ENCODE results near the gene NRXN3.

The NRXN3 gene

GRCh38 chr14:78849952-78850351, 679.8 kb downstream of the NRXN3 start:
- Histone ChIP-seq H4K20me1 (no peaks in the 10 kb centered on the region), H3K4me1 (no peaks in the 10 kb centered on the region), H3K27me3 (no peaks in the 10 kb centered on the region), H3K9me3 (replicated peaks in 1 of 11) (no peaks in the 10 kb centered on the region), H3K9ac (no peak overlapping the region), H3K27ac (no peak overlapping the region), H3K36me3 (no peaks in the 10 kb centered on the region), H3K4me3 (no peak overlapping the region), H3K4me2 (no peak overlapping the region)
- TF ChIP-seq Cebpa-rat (IDR thresholded peaks at IDR 0.05) = no peak

GRCh38 chr14:78851189-78851588, 681.0 kb downstream of the NRXN3 start:
- no peaks in the 10 kb centered on the region for H3K27me3 ChIP-seq
- no peak overlapping the region for H3K4me3 ChIP-seq
- no peaks in the 10 kb centered on the region for H3K9me3 ChIP-seq (replicated peaks in 1 of 11)
- H3K4me2 ChIP-seq = no peak overlapping the region
- no peaks in the 10 kb centered on the region for H4K20me1 ChIP-seq
- no peak overlapping the region for H3K27ac ChIP-seq
- no peaks in the 10 kb centered on the region for H3K36me3 ChIP-seq
- H3K9ac ChIP-seq = no peak overlapping the region
- TF ChIP-seq Cebpa-rat (IDR thresholded peaks at IDR 0.05) = no peak
- no peaks in the 10 kb centered on the region for H3K4me1 ChIP-seq

- no peak overlapping the region for H3K27ac ChIP-seq
- TF ChIP-seq Cebpa-rat (IDR thresholded peaks at IDR 0.05) = no peak
- H3K4me1 ChIP-seq = no peaks in the 10 kb centered on the region
- H3K36me3 ChIP-seq = no peaks in the 10 kb centered on the region
- no peaks in the 10 kb centered on the region for H3K27me3 ChIP-seq
- H3K4me2 ChIP-seq = no peak overlapping the region
- no peaks in the 10 kb centered on the region for H3K9me3 ChIP-seq (replicated peaks in 1 of 11)
- no peaks in the 10 kb centered on the region for H4K20me1 ChIP-seq
- no peak overlapping the region for H3K9ac ChIP-seq
- H3K4me3 ChIP-seq = no peak overlapping the region
These were observed 681.9 kb downstream of the NRXN3 start for GRCh38 chr14:78852040-78852439.

GRCh38 chr14:78857974-78858373, 687.8 kb downstream of the NRXN3 start:
- Histone ChIP-seq H3K4me1 (no peaks in the 10 kb centered on the region), H3K27ac (no peak overlapping the region), H3K36me3 (no peaks in the 10 kb centered on the region), H4K20me1 (no peaks in the 10 kb centered on the region), H3K4me2 (no peak overlapping the region), H3K27me3 (no peaks in the 10 kb centered on the region), H3K9me3 (replicated peaks in 1 of 11) (no peaks in the 10 kb centered on the region), H3K4me3 (no peak overlapping the region), H3K9ac (no peak overlapping the region)
- TF ChIP-seq Cebpa-rat (IDR thresholded peaks at IDR 0.05) = no peak

- Histone ChIP-seq H3K27me3 (no peaks in the 10 kb centered on the region), H3K4me1 (no peaks in the 10 kb centered on the region), H3K36me3 (no peaks in the 10 kb centered on the region), H3K9me3 (replicated peaks in 1 of 11) (no peaks in the 10 kb centered on the region), H3K27ac (no peak overlapping the region), H3K4me3 (no peak overlapping the region), H4K20me1 (no peaks in the 10 kb centered on the region), H3K4me2 (no peak overlapping the region), H3K9ac (no peak overlapping the region)
- no peak for TF ChIP-seq Cebpa-rat (IDR thresholded peaks at IDR 0.05)
These were observed 693.0 kb downstream of the NRXN3 start for GRCh38 chr14:78863143-78863542.

GRCh38 chr14:78872837-78873236, 702.7 kb downstream of the NRXN3 start:
- H3K36me3 ChIP-seq = no peaks in the 10 kb centered on the region
- H3K9ac ChIP-seq = no peak overlapping the region
- H3K27me3 ChIP-seq = no peaks in the 10 kb centered on the region
- no peak for TF ChIP-seq Cebpa-rat (IDR thresholded peaks at IDR 0.05)
- no peaks in the 10 kb centered on the region for H4K20me1 ChIP-seq
- no peak overlapping the region for H3K4me3 ChIP-seq
- no peaks in the 10 kb centered on the region for H3K9me3 ChIP-seq (replicated peaks in 1 of 11)
- no peak overlapping the region for H3K27ac ChIP-seq
- peak overlapping the region in 7 of 11 experiments; percentile 17 to 74 (median 59); a peak in 8 of 22 replicates for H3K4me2 ChIP-seq
- peaks cover 0 to 20% (median 14%) of the 10 kb centered on the region in 10 experiments; a peak in 18 of 20 replicates for H3K4me1 ChIP-seq

GRCh38 chr14:78873581-78873980, 703.4 kb downstream of the NRXN3 start:
- H3K9me3 ChIP-seq (replicated peaks in 1 of 11) = no peaks in the 10 kb centered on the region
- TF ChIP-seq Cebpa-rat (IDR thresholded peaks at IDR 0.05) = no peak

GRCh38 chr14:78875049-78875448, 704.9 kb downstream of the NRXN3 start:
- H3K27me3 ChIP-seq = no peaks in the 10 kb centered on the region
- H3K27ac ChIP-seq = no peak overlapping the region
- TF ChIP-seq Cebpa-rat (IDR thresholded peaks at IDR 0.05) = no peak
- no peaks in the 10 kb centered on the region for H3K36me3 ChIP-seq
- H3K9ac ChIP-seq = no peak overlapping the region
- no peak overlapping the region for H3K4me2 ChIP-seq
- no peak overlapping the region for H3K4me3 ChIP-seq
- no peaks in the 10 kb centered on the region for H4K20me1 ChIP-seq
- H3K4me1 ChIP-seq = peaks cover 0 to 20% (median 14%) of the 10 kb centered on the region in 10 experiments; a peak in 18 of 20 replicates
- H3K9me3 ChIP-seq (replicated peaks in 1 of 11) = peaks cover 0 to 2% (median 0%) of the 10 kb centered on the region in 11 experiments; a peak in 1 of 22 replicates

More at GRCh38 chr14:78873581-78873980, 703.4 kb downstream of the NRXN3 start:
- Histone ChIP-seq H3K9ac (no peak overlapping the region), H3K4me1 (peaks cover 0 to 20% (median 14%) of the 10 kb centered on the region in 10 experiments; a peak in 18 of 20 replicates), H3K27me3 (no peaks in the 10 kb centered on the region), H3K27ac (no peak overlapping the region), H3K4me2 (peak overlapping the region in 10 of 11 experiments; percentile 17 to 74 (median 50); a peak in 17 of 22 replicates), H3K36me3 (no peaks in the 10 kb centered on the region), H4K20me1 (no peaks in the 10 kb centered on the region), H3K4me3 (no peak overlapping the region)

- Histone ChIP-seq H3K4me2 (no peak overlapping the region), H3K9me3 (replicated peaks in 1 of 11) (peaks cover 18 to 21% (median 21%) of the 10 kb centered on the region in 11 experiments), H3K36me3 (no peaks in the 10 kb centered on the region), H3K27ac (no peak overlapping the region), H3K9ac (no peak overlapping the region), H4K20me1 (no peaks in the 10 kb centered on the region), H3K4me1 (no peaks in the 10 kb centered on the region), H3K4me3 (no peak overlapping the region), H3K27me3 (no peaks in the 10 kb centered on the region)
- TF ChIP-seq Cebpa-rat (IDR thresholded peaks at IDR 0.05) = no peak
These were observed 715.7 kb downstream of the NRXN3 start for GRCh38 chr14:78885884-78886283.

GRCh38 chr14:78897443-78897842, 727.3 kb downstream of the NRXN3 start:
- no peak overlapping the region for H3K4me2 ChIP-seq
- no peaks in the 10 kb centered on the region for H3K36me3 ChIP-seq

More at GRCh38 chr14:78897443-78897842, 727.3 kb downstream of the NRXN3 start:
- no peak overlapping the region for H3K4me3 ChIP-seq
- H3K9ac ChIP-seq = no peak overlapping the region
- H3K4me1 ChIP-seq = no peaks in the 10 kb centered on the region
- TF ChIP-seq Cebpa-rat (IDR thresholded peaks at IDR 0.05) = no peak
- H4K20me1 ChIP-seq = no peaks in the 10 kb centered on the region
- no peaks in the 10 kb centered on the region for H3K27me3 ChIP-seq
- no peak overlapping the region for H3K27ac ChIP-seq
- 0 out of 22 replicates have a peak, but pooled peaks cover 0 to 8% (median 0%) of the 10 kb centered on the region in 11 experiments for H3K9me3 ChIP-seq (replicated peaks in 1 of 11)

All from BLaER1 treated with 17β-estradiol and CSF1 and Interleukin-3, amounts not matched to agents 10 nM and 100 nM (cell line).